Tibial nerve (tissue), 3 donors: Measurements from ENCODE around the gene NLN.

Experiments used
- POLR2A ChIP-seq, 2 donors: fragments of 450-650 bp; IDR thresholded peaks; one replicate each; pipeline ENCODE4 v1.6.1; 2017; ENCODE audit warnings: antibody characterized with exemption in 2 of 2, mild to moderate bottlenecking in 2 of 2, moderate library complexity in 2 of 2
- TF ChIP-seq, protein P1 (sequence below), 5 experiments: fragments of 200-600 bp in 3 of 5; fragments of 450-650 bp in 2 of 5; sonication (generic) in 3 of 5; IDR thresholded peaks; one replicate each; pipeline ENCODE4 v1.5.1; 2016 to 2019; ENCODE audit warnings: antibody characterized with exemption in 5 of 5, mild to moderate bottlenecking in 3 of 5, moderate library complexity in 2 of 5

DNA sequence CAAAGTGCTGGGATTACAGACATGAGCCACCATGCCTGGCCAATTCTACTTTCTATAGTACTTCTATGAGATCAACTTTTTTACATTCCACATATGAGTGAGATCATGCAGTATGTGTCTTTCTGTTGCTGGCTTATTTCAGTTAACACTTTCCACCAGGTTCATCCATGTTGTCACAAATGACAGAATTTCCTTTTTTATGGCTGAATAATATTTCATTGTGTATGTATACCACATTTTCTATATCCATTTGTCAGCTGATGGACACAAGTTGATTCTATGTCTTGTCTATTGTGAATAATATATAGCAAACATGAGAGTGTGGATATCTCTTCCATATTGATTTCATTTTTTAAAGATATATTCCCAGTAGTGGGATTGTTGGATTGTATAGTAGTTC lies 17.2 kb downstream of the NLN start:
- TF ChIP-seq, protein P1, sequence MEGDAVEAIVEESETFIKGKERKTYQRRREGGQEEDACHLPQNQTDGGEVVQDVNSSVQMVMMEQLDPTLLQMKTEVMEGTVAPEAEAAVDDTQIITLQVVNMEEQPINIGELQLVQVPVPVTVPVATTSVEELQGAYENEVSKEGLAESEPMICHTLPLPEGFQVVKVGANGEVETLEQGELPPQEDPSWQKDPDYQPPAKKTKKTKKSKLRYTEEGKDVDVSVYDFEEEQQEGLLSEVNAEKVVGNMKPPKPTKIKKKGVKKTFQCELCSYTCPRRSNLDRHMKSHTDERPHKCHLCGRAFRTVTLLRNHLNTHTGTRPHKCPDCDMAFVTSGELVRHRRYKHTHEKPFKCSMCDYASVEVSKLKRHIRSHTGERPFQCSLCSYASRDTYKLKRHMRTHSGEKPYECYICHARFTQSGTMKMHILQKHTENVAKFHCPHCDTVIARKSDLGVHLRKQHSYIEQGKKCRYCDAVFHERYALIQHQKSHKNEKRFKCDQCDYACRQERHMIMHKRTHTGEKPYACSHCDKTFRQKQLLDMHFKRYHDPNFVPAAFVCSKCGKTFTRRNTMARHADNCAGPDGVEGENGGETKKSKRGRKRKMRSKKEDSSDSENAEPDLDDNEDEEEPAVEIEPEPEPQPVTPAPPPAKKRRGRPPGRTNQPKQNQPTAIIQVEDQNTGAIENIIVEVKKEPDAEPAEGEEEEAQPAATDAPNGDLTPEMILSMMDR (IDR thresholded peaks at IDR 0.05) = no peak
- no peak for TF ChIP-seq POLR2A (IDR thresholded peaks at IDR 0.05)
